Small intestine (tissue), 7 donors: Measurements from ENCODE around the gene ZFP30. TPM values are rescaled to one million over a fixed set of nuclear protein-coding genes. Genes with fewer than 3 reads are reported as not detected.

Source experiments
- DNase-seq, 2 donors: peaks; one replicate each; pipeline versions ENCODE4 v3.0.0 to v3.0.0-alpha.2; 2013
- FAIRE-seq: peaks from 2 replicates; lab custom pipeline; 2012; peaks lifted over from hg19 to GRCh38; lab: Jason Lieb, UNC
- H3K27ac ChIP-seq, 3 donors: one replicate each; pipeline ENCODE4 v1.5.1; 2013; ENCODE audit warnings: low read length in 2 of 3, mild to moderate bottlenecking in 2 of 3, control low read depth in 1 of 3, inconsistent platforms in 1 of 3, low read depth in 1 of 3, moderate library complexity in 1 of 3
- H3K27me3 ChIP-seq, 3 donors: one replicate each; pipeline ENCODE4 v1.6.1; 2013; ENCODE audit warnings: low read length in 3 of 3, inconsistent platforms in 1 of 3; ENCODE audit not compliant: control insufficient read depth in 3 of 3, insufficient read depth in 3 of 3
- H3K36me3 ChIP-seq, 3 donors: one replicate each; pipeline ENCODE4 v1.6.1; 2013; ENCODE audit warnings: low read length in 3 of 3, inconsistent platforms in 1 of 3, low read depth in 1 of 3, mild to moderate bottlenecking in 1 of 3, moderate library complexity in 1 of 3; ENCODE audit not compliant: control insufficient read depth in 3 of 3, insufficient read depth in 2 of 3
- H3K4me1 ChIP-seq, 3 donors: one replicate each; pipeline ENCODE4 v1.6.1; 2013; ENCODE audit warnings: low read length in 2 of 3, inconsistent platforms in 1 of 3, low read depth in 1 of 3, mild to moderate bottlenecking in 1 of 3, moderate library complexity in 1 of 3; ENCODE audit not compliant: control insufficient read depth in 3 of 3, insufficient read depth in 2 of 3
- H3K4me3 ChIP-seq, 3 donors: one replicate each; pipeline ENCODE4 v1.5.1; 2013; ENCODE audit warnings: low read length in 3 of 3, control low read depth in 1 of 3, inconsistent platforms in 1 of 3, low read depth in 1 of 3, mild to moderate bottlenecking in 1 of 3, moderate library complexity in 1 of 3
- H3K9me3 ChIP-seq, 2 donors: one replicate each; pipeline ENCODE4 v1.6.1; 2013; ENCODE audit warnings: low read depth in 1 of 2, low read length in 1 of 2; ENCODE audit not compliant: control insufficient read depth in 2 of 2, insufficient read depth in 1 of 2
- WGBS, 3 donors: extraction: QIAGEN DNeasy Blood & Tissue Kit; methylation state at CpG; one replicate each; pipeline ENCODE4 v1.1.7; 2013; 5-methylcytosine and 5-hydroxymethylcytosine counted together
- polyA plus RNA-seq, 4 donors: library from polyadenylated mRNA; stranded (reverse) in 3 of 4; unstranded in 1 of 4; fragments of 200-250 nt in 3 of 4; fragments of 120-200 nt in 1 of 4; gene quantifications; one replicate each; pipeline versions ENCODE4 v1.2.1 to v1.2.3, GENCODE V29; 2013
- donor health status: healthy with polysubstance abuse.
- donor health status: control.
- donor health status: control.
- donor health status: Bipolar disorder and iron deficiency.
- donor health status: healthy.

Gene ZFP30
- polyA plus RNA-seq, 4 donors, result 0.27 to 16.1 (median 2.4) TPM

DNA sequence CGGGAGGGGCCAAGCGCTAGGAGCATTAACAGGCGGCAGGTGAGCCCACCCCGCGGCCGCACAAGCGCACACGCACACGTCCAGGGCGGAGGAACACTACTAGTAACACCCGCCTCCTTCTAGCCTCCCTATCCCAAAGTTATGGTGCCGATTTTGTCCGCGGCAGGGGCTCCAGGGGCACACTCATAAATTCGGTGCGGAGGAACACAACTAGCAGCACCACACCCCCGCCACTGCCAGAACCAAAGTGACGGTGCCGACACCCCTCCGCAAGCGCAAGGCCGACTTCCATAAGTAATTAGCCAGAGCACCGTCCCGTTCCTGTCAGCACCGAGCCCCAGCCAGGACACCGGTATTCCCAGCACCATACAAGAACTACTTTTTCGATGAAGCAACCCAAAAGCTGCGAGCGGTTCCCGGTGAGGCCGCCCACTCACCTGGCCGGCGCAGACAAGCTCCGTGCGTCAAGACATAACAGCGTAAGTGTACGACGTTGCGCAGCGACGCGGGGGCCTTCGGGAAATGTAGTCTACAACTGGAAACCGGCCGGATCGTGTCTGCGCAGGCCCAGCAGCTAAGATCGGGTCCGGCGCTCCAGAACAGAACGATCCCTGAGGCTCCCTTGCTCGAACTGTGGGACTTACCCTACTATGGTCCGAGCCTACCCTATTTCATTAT, 60.8 kb downstream of the ZFP30 start, which contains the start of the genes ZNF540 and ZNF571:
TSS of gene ZNF540 (plus strand) at position 573 of the 678 bp plus-strand sequence. CDS start 3,572 bp downstream, outside the sequence.
TSS of gene ZNF571 (minus strand) at position 489 of the 678 bp plus-strand sequence. CDS start 8,116 bp downstream, outside the sequence.
- FAIRE-seq (no peak), DNase-seq (peak; percentile 96 to 98)
- 0 to 1% (median 1%) methylated on average over 53 of the region's 53 CpGs for WGBS, 3 donors
- H3K27me3 ChIP-seq, result no peaks in the 10 kb centered on the region
- H3K36me3 ChIP-seq, result peaks cover 0 to 2% (median 0%) of the 10 kb centered on the region in 3 donors
- H3K27ac ChIP-seq, result peak within 1 kb of the TSS; percentile 63 to 99 (median 92)
- H3K4me3 ChIP-seq, result peak within 1 kb of the TSS; percentile 69 to 83 (median 75)
- H3K4me1 ChIP-seq, result peaks cover 0 to 3% (median 2%) of the 10 kb centered on the region in 3 donors
- peaks cover 0 to 6% of the 10 kb centered on the region in 2 donors for H3K9me3 ChIP-seq

DNA sequence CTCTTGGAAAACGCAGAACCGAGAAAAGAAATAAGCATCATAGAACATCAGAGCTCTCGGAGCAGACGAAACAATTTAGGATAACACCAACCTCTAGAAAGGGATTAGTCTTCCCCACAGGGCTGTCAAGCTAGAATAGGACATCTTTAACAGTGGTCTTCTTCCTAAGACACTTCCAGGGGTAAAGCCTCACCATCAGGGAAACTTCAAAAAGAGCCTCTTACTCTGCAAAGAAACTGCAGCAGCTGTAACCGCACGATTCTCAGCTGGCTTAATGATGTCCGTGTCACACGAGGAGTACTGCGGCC, 61.3 kb downstream of the ZFP30 start:
- Histone ChIP-seq H3K4me3 (peak overlapping the region; percentile 69 to 83 (median 75)), H3K27me3 (no peaks in the 10 kb centered on the region), H3K36me3 (peaks cover 0 to 1% (median 0%) of the 10 kb centered on the region in 3 donors), H3K27ac (peak overlapping the region; percentile 63 to 99 (median 92)), H3K4me1 (peaks cover 0 to 3% (median 2%) of the 10 kb centered on the region in 3 donors), H3K9me3 (peaks cover 0 to 7% of the 10 kb centered on the region in 2 donors)
- DNase-seq (no peak), FAIRE-seq (no peak)
- 3 to 7% (median 4%) methylated on average over 9 of the region's 9 CpGs for WGBS, 3 donors

DNA sequence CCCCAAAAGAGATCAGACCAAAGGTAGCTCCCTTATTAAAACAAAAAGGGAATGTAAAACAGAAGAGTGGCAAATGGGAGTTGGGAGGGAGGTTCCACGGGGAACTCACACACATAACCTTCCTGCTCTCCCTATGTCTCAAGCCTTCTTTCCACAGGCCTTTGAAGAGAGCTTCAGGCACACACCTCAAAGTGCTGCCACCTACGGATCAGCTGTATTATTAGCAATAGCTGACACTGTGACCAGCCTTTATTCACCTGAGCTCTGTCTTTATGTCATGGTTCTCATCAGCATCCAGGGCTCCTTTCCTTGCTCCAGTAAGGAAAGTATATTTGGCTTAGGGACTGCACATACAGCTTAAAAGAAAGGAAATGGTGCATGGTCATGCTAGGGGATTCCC, 71.9 kb downstream of the ZFP30 start:
- H3K4me1 ChIP-seq, result no peaks in the 10 kb centered on the region
- FAIRE-seq, result no peak
- no peak for DNase-seq
- peaks cover 6 to 67% of the 10 kb centered on the region in 2 donors for H3K9me3 ChIP-seq
- no peak overlapping the region for H3K4me3 ChIP-seq
- WGBS, 3 donors, result 69 to 90% (median 82%) methylated on average over 2 of the region's 2 CpGs
- H3K27ac ChIP-seq, result no peak overlapping the region
- H3K36me3 ChIP-seq, result peaks cover 12 to 31% (median 24%) of the 10 kb centered on the region in 3 donors
- H3K27me3 ChIP-seq, result no peaks in the 10 kb centered on the region

DNA sequence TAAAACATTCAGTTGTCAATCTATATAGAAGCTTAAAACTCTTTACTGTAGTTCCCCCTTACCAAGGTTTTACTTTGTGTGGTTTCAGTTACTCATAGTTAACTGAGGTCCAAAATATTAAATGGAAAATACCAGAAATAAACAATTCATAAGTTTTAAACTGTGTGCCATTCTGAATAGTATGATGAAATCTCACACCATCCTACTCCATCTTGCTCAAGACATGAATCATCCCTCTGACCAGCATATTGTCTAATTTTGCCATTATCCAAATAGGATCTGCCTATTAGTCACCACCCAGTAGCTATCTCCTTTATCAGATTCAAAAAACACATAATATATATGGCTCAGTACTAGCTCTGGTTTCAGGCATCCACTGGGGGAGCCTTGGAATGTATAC, 83.1 kb downstream of the ZFP30 start:
- Histone ChIP-seq H3K9me3 (peaks cover 1 to 32% of the 10 kb centered on the region in 2 donors), H3K27ac (no peak overlapping the region), H3K36me3 (peaks cover 5 to 13% (median 6%) of the 10 kb centered on the region in 3 donors), H3K4me1 (no peaks in the 10 kb centered on the region), H3K4me3 (no peak overlapping the region), H3K27me3 (no peaks in the 10 kb centered on the region)
- FAIRE-seq (no peak), DNase-seq (no peak)

DNA sequence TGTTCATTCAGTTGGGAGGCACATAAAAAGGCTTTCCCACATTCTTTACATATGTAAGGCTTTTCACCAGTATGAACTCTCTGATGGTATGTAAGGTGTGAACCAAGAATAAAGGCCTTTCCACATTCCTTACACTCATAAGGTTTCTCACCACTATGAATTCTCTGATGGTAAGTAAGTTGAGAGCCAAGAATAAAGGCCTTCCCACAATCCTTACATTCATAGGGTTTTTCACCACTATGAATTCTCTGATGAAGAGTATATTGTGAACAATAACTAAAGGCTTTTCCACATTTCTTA, 89.9 kb downstream of the ZFP30 start:
- Histone ChIP-seq H3K4me3 (no peak overlapping the region), H3K4me1 (no peaks in the 10 kb centered on the region), H3K27me3 (no peaks in the 10 kb centered on the region), H3K36me3 (peaks cover 6 to 13% (median 9%) of the 10 kb centered on the region in 3 donors), H3K9me3 (peaks cover 4 to 50% of the 10 kb centered on the region in 2 donors), H3K27ac (no peak overlapping the region)
- no peak for DNase-seq
- no peak for FAIRE-seq

DNA sequence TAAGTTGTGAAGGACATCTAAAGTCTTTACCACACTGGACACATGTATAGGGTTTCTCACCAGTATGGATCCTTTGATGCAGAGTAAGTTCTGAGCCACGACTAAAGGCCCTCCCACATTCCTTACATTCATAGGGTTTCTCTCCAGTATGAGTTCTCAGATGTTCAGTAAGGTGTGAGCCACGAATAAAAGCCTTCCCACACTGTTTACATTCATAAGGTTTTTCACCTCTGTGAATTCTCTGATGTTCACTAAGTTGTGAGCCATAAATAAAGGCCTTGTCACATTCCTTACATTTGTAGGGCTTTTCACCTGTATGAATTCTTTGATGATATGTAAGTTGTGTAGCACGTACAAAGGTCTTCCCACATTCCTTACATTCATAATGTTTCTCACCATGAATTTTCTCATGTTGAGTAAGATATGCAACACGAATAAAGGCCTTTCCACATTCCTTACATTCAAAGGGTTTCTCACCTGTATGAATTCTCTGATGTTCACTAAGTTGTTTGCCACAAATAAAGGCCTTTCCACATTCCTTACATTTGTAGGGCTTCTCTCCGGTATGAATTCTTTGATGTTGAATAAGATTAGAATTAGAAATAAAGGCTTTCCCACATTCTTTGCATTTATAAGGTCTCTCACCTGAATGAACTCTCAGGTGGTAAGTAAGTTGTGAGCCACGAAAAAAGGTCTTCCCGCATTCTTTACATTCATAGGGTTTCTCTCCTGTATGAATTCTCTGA, 90.5 kb downstream of the ZFP30 start:
- peaks cover 4 to 50% of the 10 kb centered on the region in 2 donors for H3K9me3 ChIP-seq
- 92 to 95% (median 94%) methylated on average over 7 of the region's 7 CpGs for WGBS, 3 donors
- H3K36me3 ChIP-seq, result peaks cover 6 to 13% (median 9%) of the 10 kb centered on the region in 3 donors
- DNase-seq (no peak), FAIRE-seq (no peak)
- no peak overlapping the region for H3K27ac ChIP-seq
- no peak overlapping the region for H3K4me3 ChIP-seq
- no peaks in the 10 kb centered on the region for H3K4me1 ChIP-seq
- no peaks in the 10 kb centered on the region for H3K27me3 ChIP-seq

Other genes starting within 250 kb of the ZFP30 start
- 1 to 10 TPM in 3 of 4 donors, under 1 TPM in 1; 0.89 to 3.4 (median 1.2) TPM for gene ZNF569, start 188.0 kb downstream of the ZFP30 start, polyA plus RNA-seq
- gene ZNF570, start 186.1 kb downstream of the ZFP30 start, polyA plus RNA-seq, result 1 to 10 TPM; 1.4 to 5.6 (median 2.0) TPM
- gene ZNF793, start 148.5 kb downstream of the ZFP30 start, polyA plus RNA-seq, result 10 to 100 TPM in 1 of 4 donors, 1 to 10 TPM in 1, under 1 TPM in 2; 0.22 to 13.2 (median 1.1) TPM
- gene ZNF571, start 60.7 kb downstream of the ZFP30 start, polyA plus RNA-seq, result 1 to 10 TPM in 3 of 4 donors, under 1 TPM in 1; 0.89 to 5.9 (median 1.5) TPM
- gene ZNF540, start 60.6 kb downstream of the ZFP30 start, polyA plus RNA-seq, result 1 to 10 TPM; 1.1 to 5.2 (median 1.7) TPM
- gene ZNF607, start 64.3 kb upstream of the ZFP30 start, polyA plus RNA-seq, result 1 to 10 TPM; 1.1 to 10.0 (median 2.1) TPM
- 1 to 10 TPM in 3 of 4 donors, not detected in 1; 1.3 to 7.9 (median 1.6) TPM for gene ZNF573, start 124.1 kb upstream of the ZFP30 start, polyA plus RNA-seq